Tongue (tissue), 2 donors: ENCODE results near the gene GLUL. TPM values are rescaled to one million over a fixed set of nuclear protein-coding genes. Genes with fewer than 3 reads are reported as not detected.
"Not testable (repeated sequence)": the region's sequence is repeated elsewhere in the genome, so short reads cannot be mapped to it uniquely, and the experiment has no call there.

Experiments
- DNase-seq: peaks from one replicate; pipeline ENCODE4 v3.0.0-alpha.2; 2015
- total RNA-seq: library from RNA; depleted of rRNA; stranded (reverse); fragments of >200 nt; gene quantifications from one replicate; pipeline ENCODE4 v1.2.3, GENCODE V29; 2014

The GLUL gene
- total RNA-seq, 1 donor from 2014 or later = 609 TPM

DNA sequence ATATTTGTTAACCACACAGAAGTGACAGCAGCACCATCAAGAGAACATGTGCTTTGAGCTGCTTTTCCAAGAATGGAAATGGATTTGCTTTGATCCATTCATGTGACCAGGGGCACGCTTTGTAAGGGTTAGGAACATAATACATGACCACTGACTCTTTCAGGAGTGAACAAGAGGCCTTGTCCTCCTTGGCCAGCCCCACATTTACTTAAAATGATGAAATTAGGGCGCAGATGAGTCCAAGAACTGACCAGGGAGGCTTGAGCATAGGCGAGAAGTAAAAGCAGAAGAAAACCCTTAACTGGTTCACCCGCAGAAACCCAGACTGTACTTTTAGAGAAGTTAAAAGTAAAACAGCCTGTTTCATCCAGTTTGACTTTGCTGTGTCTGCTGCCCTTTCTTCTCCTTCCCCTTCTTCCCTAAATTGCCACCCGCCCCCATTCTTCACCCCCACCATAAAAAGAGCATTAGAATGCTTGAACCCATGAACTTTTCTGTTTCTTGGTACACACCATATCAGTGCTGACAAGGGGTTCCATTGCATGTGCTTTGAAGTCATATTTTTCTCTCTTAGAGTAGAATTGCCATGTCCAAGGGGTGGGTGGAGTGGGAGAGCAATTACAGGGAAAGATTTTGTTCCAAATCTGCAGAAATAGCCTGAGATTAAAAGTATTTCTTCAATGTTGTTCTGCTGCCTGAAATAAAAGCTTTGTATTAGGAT lies 2.6 kb upstream of the GLUL start:
- no peak for DNase-seq

DNA sequence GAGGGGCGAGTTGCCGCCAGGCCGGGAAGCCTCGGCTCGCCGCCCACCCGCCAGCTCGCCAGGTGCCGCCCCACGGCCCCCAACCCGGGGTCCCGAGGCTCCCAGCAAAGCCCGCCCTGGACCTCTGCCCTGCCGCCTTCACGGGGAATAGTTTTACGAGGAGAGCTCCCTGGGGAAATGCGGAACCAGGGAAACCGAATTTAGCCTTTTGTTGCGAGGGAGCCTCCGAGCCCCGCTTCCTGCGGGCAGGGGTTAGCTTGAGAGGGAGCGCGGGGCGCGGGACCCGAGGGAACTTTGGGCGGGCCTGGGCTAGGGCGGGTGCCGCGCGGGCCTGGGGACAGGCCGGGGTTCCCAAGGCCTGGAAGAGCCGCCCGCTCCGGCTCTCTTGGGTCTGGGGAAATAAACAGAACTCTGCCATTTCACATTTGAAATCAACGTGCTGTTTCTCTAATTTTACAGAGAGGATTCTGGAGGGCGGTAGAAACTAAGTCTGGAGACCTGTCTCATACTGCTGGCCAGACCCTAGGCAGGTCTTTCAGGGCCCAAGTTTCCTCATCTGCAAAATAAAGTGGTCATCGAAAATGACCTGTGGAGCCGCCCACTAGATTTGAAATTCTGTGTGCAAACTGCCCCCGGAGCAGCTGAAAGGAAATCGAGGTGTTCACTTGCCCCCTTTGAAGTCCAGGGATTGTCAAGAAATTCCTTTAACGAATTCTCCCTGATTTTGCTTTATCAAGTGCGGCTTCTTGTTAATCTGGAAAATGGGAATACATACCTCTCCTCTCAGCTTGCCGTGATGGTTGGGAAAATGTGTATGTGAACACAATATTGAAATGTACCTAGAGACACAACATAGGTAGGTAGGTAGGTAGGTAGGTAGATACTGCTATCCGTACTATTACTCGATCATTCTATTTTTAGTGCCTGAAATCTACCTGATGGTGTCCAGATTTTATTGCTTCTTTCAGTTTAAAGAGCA lies 749 bp upstream of the GLUL start:
- no peak for DNase-seq

DNA sequence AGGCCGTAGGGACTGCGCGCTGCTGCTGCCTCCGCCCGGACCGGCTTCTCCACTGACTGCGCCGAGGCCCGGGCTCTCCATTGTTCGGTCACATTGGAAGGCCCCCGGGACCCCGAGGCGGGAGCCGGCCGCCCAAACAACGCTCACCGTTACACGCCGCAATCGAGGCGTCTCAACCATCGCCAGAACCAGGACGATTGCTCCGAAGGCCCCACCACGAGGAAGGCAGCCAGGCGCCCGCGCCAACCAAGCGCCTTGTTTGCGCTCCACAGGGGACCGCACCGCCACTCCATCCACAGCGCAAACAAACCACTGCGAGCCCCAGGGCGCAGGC lies 595 bp downstream of the GLUL start:
- DNase-seq = no peak

DNA sequence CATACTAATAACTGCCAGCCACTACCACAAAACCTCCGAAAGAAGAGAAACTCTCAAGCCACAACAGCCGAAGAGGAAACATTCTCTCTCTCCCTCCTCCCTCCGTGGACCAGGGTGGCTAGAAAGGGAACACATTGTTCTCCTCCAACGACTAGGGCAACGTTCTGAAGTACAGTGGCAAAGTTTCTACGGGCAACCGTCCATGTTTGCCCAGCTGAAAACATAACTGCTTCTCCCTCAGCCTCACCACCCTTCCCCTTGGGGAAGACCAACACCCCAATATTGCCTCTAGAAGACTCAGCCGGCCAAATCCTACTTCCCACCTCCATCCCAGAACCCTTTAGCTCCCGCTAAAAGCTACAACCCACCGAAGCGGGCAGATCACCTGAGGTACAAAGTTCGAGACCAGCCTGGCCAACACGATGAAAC lies 2.0 kb downstream of the GLUL start:
- peak; percentile 30 for DNase-seq

DNA sequence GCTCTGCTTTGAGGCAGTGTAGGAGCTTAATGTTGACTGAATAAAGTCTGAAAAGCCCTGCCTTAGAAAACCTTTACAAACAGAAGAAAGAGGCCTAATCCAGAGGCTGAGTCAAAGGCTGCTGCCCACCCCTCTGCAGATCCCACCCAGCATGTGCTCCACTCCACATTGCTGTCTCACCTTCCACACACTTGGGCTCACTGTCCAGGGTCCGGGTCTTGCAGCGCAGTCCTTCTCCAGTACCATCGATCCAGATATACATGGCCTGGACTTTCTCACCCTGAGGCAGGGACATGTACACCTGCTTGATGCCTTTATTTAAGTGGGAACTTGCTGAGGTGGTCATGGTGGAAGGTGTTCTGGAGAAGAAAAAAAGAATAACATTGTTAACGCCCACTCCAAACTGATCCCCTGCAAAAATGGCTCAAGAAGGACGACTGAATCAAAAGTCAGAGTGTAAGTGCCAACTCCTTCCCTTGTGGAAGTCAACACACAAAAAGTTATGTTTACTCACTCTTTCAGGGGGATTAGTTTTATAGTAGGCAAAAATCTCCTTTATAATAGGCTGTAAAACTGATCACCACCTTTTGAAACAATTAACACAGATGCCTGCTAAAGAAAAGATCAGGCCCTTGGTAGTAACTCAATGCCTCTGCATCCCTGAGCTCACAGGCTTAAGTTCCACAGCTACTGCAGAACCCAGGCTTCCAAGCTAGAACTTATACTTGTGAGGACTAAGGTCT lies 3.0 kb downstream of the GLUL start:
- DNase-seq = peak; percentile 31

DNA sequence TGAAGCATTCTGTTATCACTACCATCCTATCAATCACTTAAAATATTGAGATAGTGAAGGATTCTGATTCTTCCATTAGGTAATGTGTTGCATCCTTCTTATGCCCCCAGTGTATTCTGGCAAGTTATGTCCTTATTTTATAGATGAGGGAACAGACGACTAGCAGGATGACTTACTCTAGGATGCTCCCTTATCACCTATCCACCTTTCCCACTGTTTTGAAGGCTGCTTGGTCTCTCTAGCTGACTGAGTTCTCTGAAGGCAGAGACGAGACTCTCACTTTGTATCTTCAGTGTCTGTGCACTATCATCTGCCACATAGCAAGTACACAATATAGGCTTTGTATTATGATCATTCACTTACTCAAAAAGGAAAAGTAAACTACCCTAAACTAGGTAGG lies 4.0 kb downstream of the GLUL start:
- DNase-seq = no peak

DNA sequence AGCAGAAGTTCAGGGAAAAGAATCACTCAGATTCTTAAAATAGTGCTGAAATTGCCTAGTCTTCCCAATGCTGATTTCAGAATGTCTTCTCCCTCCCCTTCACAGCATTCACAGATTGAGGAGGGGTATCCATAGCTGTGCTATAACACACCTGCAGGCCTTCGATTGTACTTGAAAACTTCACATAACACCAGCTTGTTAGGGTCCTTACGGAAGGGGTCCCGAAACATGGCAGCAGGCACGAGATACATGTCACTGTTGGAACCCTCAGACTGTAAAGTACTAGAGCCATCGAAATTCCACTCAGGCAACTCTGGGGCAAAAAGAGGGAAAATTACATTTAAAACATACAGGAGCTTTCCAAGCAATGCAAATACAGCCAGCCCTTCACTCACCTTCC lies 4.6 kb downstream of the GLUL start:
- DNase-seq = no peak

DNA sequence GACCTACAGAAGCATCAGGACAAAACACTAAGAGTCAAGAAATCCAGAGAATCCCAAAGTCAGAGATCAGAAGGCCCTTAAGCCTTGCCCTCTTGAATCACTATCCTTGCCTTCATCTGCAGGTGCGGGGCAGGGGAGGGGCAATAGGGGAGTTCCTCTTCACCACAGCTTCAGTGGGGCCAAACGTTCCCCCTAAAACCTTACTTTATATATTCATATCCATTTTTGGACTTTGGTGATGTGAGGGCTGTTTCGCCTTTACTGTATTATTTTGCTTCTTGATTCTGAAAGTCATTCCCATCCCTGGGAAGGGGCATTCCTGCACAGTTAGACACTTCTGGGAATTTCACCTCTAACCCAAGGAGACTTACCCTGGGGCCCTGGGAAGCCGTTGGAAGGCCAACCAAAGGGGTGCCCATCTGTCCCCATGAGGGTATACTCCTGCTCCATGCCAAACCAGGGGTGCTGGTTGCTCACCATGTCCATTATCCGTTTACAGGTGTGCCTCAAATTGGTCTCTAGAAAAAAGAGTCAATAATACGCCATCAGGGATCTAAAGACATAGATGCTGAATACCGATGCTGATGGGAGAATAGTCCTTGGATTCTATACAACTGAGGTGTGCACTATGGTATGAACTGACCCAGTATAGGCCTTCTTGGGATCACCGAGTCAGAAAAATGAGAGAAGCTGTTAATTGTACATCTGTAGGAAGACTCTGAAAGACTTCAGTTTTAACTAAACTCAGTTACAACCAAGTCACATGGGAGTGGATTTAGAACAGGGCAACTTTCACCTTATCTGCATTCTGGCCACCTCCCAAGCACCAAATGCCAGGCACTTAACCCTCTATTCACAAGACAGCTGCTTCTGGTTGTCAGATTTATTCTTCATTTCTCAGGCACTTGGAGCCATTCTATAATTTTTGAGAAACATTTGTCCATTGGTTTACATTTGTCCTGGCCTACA lies 5.4 kb downstream of the GLUL start:
- no peak for DNase-seq

DNA sequence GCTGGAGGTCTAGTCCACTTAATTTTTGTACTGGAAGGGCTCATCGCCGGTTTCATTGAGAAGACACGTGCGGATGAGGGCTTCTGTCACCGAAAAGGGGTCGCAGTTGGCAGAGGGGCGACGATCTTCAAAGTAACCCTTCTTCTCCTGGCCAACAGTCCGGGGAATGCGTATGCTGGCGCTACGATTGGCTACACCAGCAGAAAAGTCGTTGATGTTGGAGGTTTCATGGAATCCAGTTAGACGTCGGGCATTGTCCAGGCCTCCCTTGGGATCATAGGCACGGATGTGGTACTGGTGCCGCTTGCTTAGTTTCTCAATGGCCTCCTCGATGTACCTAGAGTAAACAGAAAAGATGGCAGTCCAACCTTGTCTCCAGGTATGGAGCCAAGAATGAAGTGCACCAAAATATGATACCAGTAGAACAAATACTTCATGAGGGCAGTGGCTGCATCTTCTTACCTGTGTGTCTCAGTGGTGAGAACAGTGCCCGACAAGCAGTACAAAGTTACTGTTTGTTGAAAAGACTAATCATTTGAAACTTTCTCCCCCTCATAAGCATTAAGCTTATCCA lies 7.1 kb downstream of the GLUL start:
- DNase-seq = no peak

DNA sequence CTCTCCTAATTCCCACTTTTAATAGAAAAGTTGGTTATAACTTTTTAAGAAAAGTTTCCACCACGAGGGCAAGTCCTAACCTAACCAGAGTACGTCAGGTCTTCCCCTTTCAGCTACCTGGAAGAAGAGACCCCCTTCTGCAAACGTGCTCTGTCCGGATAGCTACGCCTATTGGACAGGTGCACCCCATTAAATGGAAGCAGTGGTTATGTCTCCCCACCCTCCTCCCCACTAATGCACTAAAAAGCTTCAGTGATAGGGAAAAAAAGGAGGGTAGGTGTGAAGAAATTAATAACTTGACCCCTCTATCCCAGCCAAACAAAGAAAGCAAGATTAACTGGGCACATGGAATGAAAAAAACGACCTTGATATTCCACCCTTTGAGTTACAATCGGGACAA lies 7.7 kb downstream of the GLUL start:
- no peak for DNase-seq

DNA sequence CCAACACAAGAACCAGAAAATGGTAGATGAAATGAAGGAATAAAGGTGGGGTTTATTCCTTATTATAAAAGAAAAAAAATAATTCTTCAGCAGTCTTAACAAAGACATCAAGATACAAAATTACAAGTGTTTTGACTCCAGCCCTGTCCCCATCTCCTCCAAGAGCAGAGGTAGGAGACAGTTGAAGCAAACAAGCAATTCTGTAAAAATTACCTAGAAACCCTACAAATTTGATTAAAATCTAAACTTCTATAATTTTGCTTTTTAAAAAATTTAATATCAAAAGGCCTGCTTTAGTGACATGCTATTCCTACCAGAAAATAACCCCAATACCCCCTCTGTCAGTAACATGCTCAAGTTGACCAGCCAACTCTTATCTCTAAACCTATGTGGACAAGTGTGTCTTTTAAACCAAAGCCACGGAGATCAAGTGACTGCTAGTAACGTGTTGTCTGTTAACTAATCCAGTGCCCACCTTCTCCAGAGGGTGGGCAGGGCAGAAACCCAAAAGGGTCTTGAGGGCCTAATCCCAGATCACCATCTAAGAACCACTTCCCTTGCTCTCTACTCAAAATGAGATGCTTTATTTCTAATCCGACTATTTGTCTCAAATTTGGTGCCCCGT lies 8.4 kb downstream of the GLUL start:
- no peak for DNase-seq

DNA sequence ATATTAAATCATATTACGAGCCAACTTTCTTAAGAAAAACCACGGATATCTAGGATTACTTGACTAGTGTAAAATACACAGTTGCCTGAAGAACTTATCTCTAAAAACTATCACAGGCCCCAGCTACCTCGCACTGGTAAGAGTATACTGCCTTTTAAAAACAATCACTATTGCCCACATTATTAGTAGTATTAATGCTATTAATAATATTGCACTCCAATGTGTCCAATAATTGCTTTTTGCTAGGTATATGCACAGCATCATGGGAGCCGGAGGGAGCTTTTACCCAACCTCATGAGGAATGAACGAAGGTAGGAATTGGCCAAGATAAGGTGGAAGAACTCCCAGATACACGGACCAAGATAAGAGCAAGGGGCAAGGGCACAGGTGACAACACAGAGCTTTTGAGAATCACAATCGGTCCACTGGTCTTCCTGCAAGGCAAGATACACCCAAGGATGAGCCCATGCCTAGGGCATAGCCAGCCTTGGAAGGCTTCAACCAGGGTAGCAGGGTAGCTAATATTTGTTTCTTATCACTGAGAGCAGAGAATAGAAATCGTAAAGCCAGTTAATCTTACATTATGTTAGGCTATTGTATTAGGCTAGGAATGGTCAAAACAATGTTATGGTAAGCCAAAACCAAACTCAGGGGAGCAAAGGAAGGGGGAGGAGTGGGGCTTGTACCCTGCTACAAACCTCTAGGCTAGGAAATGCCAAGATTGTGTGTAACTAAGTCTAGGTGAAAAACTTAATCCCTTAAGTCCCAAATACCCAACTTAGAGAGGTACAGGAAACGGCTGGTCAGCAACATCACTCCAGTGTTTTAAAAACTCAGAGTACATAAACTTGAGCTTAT lies 9.4 kb downstream of the GLUL start:
- DNase-seq = no peak

DNA sequence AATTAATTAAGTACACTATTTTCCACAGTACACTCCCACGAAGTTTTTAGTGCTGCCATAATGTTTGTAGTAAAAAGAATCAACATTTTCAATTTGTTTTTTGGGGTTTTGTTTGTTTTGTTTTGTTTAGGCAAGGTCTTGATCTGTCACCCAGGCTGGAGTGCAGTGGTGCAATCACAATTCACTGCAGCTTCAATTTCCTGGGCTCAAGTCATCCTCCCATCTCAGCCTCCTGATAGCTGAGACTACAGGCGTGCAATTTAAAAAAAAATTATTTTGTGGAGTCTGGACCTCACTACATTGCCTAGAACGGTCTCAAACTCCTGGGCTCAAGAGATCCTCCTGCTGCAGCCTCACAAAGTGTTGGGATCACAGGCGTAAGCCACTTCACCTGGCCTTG lies 11.4 kb downstream of the GLUL start:
- DNase-seq = no peak

DNA sequence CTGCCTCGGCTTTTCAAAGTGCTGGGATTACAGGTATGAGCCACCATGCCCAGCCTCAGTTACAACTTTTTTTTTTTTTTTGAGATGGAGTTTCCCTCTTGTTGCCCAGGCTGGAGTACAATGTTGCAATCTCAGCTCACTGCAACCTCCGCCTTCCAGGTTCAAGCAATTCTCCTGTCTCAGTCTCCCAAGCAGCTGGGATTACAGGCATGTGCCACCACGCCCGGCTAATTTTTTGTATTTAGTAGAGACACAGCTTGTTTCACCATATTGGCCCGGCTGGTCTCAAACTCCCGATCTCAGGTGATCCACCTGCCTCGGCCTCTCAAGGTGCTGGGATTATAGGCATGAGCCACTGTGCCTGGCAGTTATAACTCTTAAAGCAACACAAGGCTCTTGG lies 11.8 kb downstream of the GLUL start:
- not testable (repeated sequence) for DNase-seq

DNA sequence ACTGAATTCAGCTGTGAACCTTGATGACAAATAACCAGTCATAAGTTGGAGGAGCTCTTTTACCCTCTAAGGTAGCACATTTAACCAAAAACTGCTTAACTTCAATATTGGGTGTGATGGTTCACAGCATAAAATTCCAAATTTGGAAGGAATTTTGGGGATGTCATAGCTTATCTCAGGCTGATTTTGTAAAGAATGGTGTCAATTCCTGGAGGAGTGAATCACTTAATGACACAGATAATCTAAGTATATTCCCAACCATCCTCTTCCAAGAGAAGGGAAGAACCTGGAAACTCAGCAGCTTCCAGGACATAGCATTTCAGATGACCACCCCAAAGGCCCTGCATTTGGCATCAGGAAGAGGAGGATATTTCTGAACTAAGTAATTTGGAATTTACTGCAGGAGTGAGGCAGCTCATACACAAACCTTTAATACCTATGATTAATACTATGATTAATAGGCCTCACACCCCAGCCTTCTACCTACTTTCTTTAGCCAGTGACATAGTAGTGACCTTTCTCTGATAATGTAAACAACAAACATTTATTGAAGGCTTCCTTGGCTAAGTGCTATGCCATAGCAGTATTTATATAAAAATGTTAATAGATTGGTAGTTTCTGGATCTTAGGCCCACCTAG lies 14.5 kb downstream of the GLUL start:
- no peak for DNase-seq

DNA sequence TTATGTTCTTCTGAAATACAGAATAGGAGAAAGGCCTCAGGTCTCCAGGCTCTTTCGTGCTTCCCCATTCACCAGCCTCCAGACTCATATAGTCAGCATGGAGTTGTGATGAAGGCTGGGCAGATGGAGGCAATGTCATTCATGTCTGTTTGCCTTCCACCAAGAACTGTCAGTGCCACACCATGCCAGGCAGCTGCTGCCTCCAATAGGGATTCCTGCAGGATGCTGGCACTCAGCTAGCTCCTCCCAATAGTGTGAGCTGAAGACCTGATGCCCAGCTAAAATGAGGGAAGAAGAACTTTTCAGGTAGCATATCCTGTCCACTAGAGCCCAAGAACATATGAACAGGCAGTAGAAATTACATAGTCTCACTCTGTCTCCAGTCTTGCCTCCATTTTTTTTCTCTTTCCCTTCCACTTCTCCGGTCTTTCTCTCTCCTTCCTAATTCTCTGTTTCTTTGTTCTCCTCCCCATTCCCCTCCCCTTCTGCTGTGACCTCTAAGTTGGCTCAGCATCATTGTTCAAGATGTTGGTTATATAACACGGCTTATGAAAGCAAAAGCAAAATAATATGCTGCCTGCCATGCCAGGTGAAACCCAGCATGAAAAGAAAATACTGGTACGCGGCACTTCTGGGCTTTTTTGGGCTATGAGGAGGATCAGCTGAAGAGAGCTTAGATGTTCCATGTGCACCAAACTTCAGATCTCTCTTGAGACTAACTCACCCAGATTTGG lies 17.3 kb downstream of the GLUL start:
- DNase-seq = no peak

DNA sequence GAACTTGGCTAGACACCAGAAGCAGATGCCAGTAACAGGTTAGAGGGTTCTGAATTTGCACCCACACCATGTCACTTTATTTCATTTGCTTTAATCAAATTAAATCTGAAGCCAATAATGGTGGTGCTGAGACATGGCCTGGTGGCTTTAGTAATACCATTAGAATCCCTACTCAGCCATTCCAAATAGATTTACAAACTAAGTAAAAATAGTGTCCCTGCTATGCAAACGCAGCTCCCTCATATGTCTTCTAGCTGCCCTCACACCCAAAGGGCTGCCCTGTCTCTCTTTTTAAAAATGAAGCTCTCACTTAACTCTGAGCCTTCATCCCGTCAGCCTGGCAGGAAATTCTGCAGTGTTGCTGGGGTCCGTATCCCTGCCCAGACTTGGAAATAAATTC lies 21.1 kb downstream of the GLUL start:
- DNase-seq = no peak

DNA sequence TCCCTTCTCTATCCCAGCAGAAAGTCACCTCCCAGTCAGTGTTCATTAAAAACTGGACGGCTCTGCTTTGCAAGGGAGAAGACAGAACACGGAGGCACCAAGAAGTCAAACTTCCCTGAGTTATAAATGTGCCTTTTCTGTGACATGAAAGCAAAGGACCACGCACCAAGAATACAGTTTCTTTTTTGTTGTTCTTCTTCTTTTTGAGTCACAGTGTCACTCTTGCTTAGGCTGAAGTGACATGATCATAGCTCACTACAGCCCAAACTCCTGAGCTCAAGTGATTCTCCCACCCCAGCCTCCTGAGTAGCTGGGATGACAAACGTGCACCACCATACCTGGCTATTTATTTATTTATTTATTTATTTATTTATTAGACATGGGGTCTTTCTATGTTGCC lies 22.7 kb downstream of the GLUL start:
- DNase-seq = no peak

DNA sequence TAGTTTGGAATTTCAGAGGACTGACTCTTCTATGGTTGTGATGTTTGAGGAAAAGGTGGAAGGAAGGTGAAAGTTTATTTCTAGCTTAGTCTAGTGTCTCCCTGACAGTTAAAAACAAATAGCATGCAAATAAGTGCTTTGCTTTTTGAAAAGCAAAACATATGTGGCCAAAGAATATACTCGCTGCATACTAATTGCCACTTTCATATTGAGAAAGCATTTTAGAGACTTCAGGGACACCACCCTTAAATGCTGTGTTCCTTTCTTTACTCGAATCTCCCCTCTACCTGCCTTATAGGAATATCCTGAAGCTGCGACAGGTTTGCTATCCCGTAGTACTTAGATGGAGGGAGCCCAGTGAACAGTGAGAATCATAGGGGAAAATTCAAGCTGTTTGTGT lies 23.2 kb downstream of the GLUL start:
- DNase-seq = no peak
